ENCODE measurements around the gene SOWAHA.

Gene SOWAHA

DNA sequence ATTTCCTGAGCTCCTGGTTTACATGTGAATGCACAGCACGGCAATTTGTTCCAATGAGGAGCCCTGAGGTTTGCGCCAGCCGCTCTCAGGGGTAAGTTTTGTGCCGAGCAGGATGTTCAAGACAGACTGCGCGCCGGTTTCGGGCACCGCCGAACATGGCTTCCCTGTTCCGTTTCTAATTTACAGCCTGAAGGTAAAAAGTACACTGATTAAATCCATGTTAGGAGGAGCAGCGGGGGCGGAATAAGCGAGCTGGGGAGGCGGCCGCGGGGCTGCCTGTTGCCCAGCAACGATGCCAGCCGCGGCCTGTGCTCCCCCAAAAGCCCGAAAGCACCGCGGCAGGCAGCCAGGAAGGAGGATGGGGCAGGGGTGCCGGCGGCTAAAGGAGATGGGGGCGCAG is 6.4 kb downstream of the SOWAHA start:
- Histone ChIP-seq H3K27ac (ENCODE audit: low read depth, low read length) (no peak overlapping the region), H3K4me3 (ENCODE audit: low read depth, low read length) (no peak overlapping the region), H3K79me2 (ENCODE audit: control insufficient read depth, insufficient read depth, low read length, unreplicated experiment) (no peaks in the 10 kb centered on the region), H3K36me3 (ENCODE audit: insufficient read depth, low read length) (no peaks in the 10 kb centered on the region), H3K4me1 (ENCODE audit: control insufficient read depth, insufficient read depth, low read length, unreplicated experiment) (peaks cover 12% of the 10 kb centered on the region), H2AFZ (ENCODE audit: low read length, unreplicated experiment) (no peak overlapping the region), H3K27me3 (ENCODE audit: insufficient read depth, low read length) (no peaks in the 10 kb centered on the region)

DNA sequence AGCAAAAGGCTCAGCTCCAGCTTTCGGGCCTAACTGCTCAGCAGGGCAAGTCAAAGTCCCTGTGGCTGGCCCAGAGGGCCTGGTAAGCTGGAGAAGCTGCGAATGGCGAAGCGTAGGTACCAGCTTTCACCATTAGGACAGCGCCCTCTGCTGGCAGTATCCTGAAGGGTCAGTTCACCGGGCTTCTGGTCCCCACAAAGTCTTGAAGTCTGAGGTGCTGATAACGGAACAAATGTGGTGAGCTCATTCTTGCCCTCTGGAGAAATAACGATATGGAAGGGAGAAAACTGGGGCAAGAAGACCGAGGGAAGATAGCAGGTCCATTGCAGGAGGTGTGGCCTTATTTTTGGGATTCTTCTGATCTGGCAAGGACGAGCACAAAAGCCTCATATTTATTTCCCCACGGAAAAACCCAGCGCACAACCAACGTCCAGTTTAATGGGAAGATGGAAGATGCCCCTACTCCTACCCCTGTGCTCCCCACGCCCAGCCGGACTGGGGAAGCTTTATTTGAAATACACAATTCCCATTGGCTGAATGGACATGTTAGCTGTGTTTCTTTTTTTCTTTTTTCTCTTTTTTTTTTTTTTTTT is 7.2 kb downstream of the SOWAHA start:
- no peak overlapping the region for H2AFZ ChIP-seq (ENCODE audit: low read length, unreplicated experiment)
- no peaks in the 10 kb centered on the region for H3K36me3 ChIP-seq (ENCODE audit: insufficient read depth, low read length)
- no peak overlapping the region for H3K4me3 ChIP-seq (ENCODE audit: low read depth, low read length)
- H3K4me1 ChIP-seq (ENCODE audit: control insufficient read depth, insufficient read depth, low read length, unreplicated experiment) = peaks cover 10% of the 10 kb centered on the region
- H3K27ac ChIP-seq (ENCODE audit: low read depth, low read length) = no peak overlapping the region
- no peaks in the 10 kb centered on the region for H3K27me3 ChIP-seq (ENCODE audit: insufficient read depth, low read length)
- no peaks in the 10 kb centered on the region for H3K79me2 ChIP-seq (ENCODE audit: control insufficient read depth, insufficient read depth, low read length, unreplicated experiment)

DNA sequence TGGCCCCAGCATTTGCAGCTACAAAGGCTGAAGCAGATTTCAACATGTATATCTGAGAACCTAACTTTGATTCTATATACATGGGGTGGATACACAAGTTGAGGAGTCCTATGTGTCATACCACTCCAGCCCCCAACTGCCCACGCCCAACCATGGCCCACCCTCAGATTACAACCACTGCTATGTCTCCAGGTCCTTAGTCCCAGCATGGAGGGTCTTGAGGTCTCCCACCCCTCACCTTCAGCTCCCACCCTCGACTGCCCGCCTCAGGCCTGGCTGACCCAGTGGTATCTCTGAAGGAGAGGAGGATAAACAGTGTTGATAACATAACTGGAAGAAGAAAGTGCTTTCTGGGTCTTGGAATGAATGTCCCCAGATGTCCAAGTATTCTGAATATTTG is 8.2 kb downstream of the SOWAHA start:
- H3K27me3 ChIP-seq (ENCODE audit: insufficient read depth, low read length) = no peaks in the 10 kb centered on the region

GRCh38 chr5:132821791-132822190 is 8.7 kb downstream of the SOWAHA start:
- H3K4me1 ChIP-seq (ENCODE audit: control insufficient read depth, insufficient read depth, low read length, unreplicated experiment) = peaks cover 4% of the 10 kb centered on the region
- no peak overlapping the region for H3K27ac ChIP-seq (ENCODE audit: low read depth, low read length)
- H3K27me3 ChIP-seq (ENCODE audit: insufficient read depth, low read length) = no peaks in the 10 kb centered on the region
- no peaks in the 10 kb centered on the region for H3K79me2 ChIP-seq (ENCODE audit: control insufficient read depth, insufficient read depth, low read length, unreplicated experiment)
- H3K4me3 ChIP-seq (ENCODE audit: low read depth, low read length) = no peak overlapping the region
- H2AFZ ChIP-seq (ENCODE audit: low read length, unreplicated experiment) = no peak overlapping the region
- H3K36me3 ChIP-seq (ENCODE audit: insufficient read depth, low read length) = no peaks in the 10 kb centered on the region

More for the DNA sequence above, 8.2 kb downstream of the SOWAHA start:
- no peaks in the 10 kb centered on the region for H3K36me3 ChIP-seq (ENCODE audit: insufficient read depth, low read length)
- no peak overlapping the region for H2AFZ ChIP-seq (ENCODE audit: low read length, unreplicated experiment)
- no peaks in the 10 kb centered on the region for H3K79me2 ChIP-seq (ENCODE audit: control insufficient read depth, insufficient read depth, low read length, unreplicated experiment)
- H3K27ac ChIP-seq (ENCODE audit: low read depth, low read length) = no peak overlapping the region
- peaks cover 4% of the 10 kb centered on the region for H3K4me1 ChIP-seq (ENCODE audit: control insufficient read depth, insufficient read depth, low read length, unreplicated experiment)
- no peak overlapping the region for H3K4me3 ChIP-seq (ENCODE audit: low read depth, low read length)

DNA sequence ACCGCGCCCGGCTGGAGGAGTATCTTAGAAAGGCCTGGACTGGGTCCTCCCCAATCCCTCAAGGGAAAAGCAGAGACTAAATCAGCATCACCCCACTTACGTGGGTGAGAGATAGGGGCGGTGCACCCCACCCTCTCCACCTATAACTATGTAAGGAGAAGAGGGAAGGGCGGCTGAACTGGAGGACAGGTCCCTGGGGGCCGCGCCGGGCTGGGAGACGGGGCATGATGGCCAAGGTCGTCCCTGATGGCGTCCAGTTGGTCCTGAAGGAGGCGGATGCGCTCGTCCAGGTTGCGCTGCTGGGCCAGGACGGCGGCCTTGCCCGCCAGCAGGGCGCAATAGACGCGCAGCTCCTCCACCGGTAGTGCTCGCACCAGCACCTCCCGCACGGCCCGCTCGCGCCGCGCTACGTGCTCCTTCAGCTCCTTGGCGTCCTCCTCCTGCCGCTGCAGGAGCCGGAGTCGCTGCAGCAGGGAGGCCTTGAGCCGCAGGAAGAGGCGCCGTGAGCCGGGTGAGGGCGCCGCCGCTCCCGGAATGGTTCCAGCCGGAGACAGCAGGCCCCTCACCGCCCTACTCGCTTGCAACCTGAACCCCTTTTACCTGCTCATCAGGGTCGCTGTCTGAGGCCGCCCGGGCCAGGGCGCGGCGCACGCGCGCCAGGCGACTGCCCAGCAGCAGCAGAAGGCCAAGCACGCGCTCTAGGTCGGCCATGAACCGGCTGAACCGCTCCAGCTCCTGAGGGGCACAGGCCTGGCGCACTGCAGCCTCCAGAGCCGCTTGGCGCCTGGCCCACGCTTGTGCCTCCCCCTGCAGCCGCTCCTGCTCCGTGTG is 9.8 kb downstream of the SOWAHA start:
- Histone ChIP-seq H3K36me3 (ENCODE audit: insufficient read depth, low read length) (no peaks in the 10 kb centered on the region), H3K27ac (ENCODE audit: low read depth, low read length) (no peak overlapping the region), H3K79me2 (ENCODE audit: control insufficient read depth, insufficient read depth, low read length, unreplicated experiment) (no peaks in the 10 kb centered on the region), H3K4me3 (ENCODE audit: low read depth, low read length) (no peak overlapping the region), H3K27me3 (ENCODE audit: insufficient read depth, low read length) (no peaks in the 10 kb centered on the region), H3K4me1 (ENCODE audit: control insufficient read depth, insufficient read depth, low read length, unreplicated experiment) (peaks cover 4% of the 10 kb centered on the region), H2AFZ (ENCODE audit: low read length, unreplicated experiment) (no peak overlapping the region)

DNA sequence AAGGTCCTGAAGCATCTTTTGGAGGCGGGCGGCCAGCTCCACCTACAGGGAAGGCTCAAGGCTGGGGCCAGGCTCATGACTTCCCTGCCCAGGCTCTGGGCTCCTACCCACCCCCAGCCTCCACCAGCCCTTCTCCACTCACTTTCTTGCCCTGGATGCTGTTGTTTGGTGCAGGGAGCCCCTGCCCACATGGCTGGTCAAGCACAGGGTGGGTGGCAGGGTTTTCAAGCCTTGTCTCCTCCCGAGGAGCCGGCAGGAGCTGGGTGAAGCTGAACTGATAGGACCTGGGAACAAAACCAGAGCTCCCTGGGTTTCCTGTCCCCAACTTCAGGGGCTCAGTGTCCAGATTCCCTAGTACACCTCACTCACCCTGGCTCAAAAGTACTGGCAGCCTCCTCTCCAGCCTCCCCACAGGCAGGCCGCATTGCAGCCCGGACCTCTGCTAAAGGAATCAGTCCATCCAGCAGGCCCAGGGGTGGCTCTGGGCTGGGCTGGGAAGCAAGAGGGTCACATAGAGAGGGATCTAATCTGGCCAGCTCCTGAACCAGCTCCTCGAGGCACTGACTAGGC is 10.5 kb downstream of the SOWAHA start:
- no peaks in the 10 kb centered on the region for H3K27me3 ChIP-seq (ENCODE audit: insufficient read depth, low read length)
- no peak overlapping the region for H2AFZ ChIP-seq (ENCODE audit: low read length, unreplicated experiment)
- H3K79me2 ChIP-seq (ENCODE audit: control insufficient read depth, insufficient read depth, low read length, unreplicated experiment) = peaks cover 5% of the 10 kb centered on the region
- peaks cover 4% of the 10 kb centered on the region for H3K4me1 ChIP-seq (ENCODE audit: control insufficient read depth, insufficient read depth, low read length, unreplicated experiment)
- no peaks in the 10 kb centered on the region for H3K36me3 ChIP-seq (ENCODE audit: insufficient read depth, low read length)
- H3K4me3 ChIP-seq (ENCODE audit: low read depth, low read length) = no peak overlapping the region
- H3K27ac ChIP-seq (ENCODE audit: low read depth, low read length) = no peak overlapping the region

- no peak overlapping the region for H3K4me3 ChIP-seq (ENCODE audit: low read depth, low read length)
- peaks cover 4% of the 10 kb centered on the region for H3K4me1 ChIP-seq (ENCODE audit: control insufficient read depth, insufficient read depth, low read length, unreplicated experiment)
- no peak overlapping the region for H2AFZ ChIP-seq (ENCODE audit: low read length, unreplicated experiment)
- no peaks in the 10 kb centered on the region for H3K36me3 ChIP-seq (ENCODE audit: insufficient read depth, low read length)
- no peaks in the 10 kb centered on the region for H3K27me3 ChIP-seq (ENCODE audit: insufficient read depth, low read length)
- H3K79me2 ChIP-seq (ENCODE audit: control insufficient read depth, insufficient read depth, low read length, unreplicated experiment) = peaks cover 10% of the 10 kb centered on the region
- no peak overlapping the region for H3K27ac ChIP-seq (ENCODE audit: low read depth, low read length)
Observed at GRCh38 chr5:132824426-132824825, 11.3 kb downstream of the SOWAHA start.

DNA sequence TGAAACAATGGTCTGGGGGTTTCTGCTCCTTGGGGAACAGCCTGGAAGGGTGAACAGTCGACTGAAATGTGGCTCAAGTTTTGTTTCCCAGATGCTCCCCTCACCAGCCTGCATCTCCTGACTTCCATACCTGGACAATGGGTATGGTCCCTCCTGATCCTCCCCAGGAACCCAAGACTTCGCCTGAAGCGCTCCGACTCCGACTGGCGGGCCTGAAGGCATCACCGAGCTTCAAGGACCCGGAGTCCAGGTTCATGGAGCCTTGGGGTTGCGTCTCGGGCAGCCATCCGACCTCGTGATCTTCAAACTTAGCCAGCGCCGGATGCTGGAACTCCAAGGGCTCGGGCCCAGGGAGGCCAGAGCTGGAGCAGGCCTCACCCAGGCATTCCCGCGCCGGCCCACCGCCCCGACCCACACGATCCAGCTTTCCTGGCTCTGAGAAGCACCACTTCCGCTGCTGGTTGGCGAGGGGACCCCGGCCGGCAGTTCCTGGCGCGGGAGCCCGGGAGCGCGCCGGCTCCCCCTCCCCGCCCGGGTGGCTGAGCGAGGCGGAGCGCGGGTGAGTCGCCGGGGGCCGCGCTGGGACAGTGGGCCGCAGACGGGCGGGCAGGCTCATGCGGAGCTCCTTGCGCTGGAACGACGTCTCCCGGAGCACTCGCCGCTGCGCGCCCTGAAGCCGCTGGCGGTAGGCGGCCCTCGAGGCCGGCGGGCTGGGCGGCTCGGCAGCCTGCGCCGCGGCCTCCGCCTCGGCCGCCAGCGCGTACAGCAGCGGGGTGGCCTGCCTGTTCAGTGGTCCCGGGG is 12.1 kb downstream of the SOWAHA start:
- H3K79me2 ChIP-seq (ENCODE audit: control insufficient read depth, insufficient read depth, low read length, unreplicated experiment) = peaks cover 10% of the 10 kb centered on the region
- no peak overlapping the region for H3K27ac ChIP-seq (ENCODE audit: low read depth, low read length)
- H3K36me3 ChIP-seq (ENCODE audit: insufficient read depth, low read length) = no peaks in the 10 kb centered on the region
- H3K27me3 ChIP-seq (ENCODE audit: insufficient read depth, low read length) = no peaks in the 10 kb centered on the region
- H2AFZ ChIP-seq (ENCODE audit: low read length, unreplicated experiment) = no peak overlapping the region
- H3K4me1 ChIP-seq (ENCODE audit: control insufficient read depth, insufficient read depth, low read length, unreplicated experiment) = no peaks in the 10 kb centered on the region
- H3K4me3 ChIP-seq (ENCODE audit: low read depth, low read length) = no peak overlapping the region

- Histone ChIP-seq H3K79me2 (ENCODE audit: control insufficient read depth, insufficient read depth, low read length, unreplicated experiment) (peaks cover 10% of the 10 kb centered on the region), H2AFZ (ENCODE audit: low read length, unreplicated experiment) (no peak overlapping the region), H3K27me3 (ENCODE audit: insufficient read depth, low read length) (no peaks in the 10 kb centered on the region), H3K4me3 (ENCODE audit: low read depth, low read length) (no peak overlapping the region), H3K36me3 (ENCODE audit: insufficient read depth, low read length) (no peaks in the 10 kb centered on the region), H3K4me1 (ENCODE audit: control insufficient read depth, insufficient read depth, low read length, unreplicated experiment) (no peaks in the 10 kb centered on the region), H3K27ac (ENCODE audit: low read depth, low read length) (no peak overlapping the region)
Observed at GRCh38 chr5:132825834-132826391, 12.8 kb downstream of the SOWAHA start.

- no peak overlapping the region for H2AFZ ChIP-seq (ENCODE audit: low read length, unreplicated experiment)
- no peaks in the 10 kb centered on the region for H3K27me3 ChIP-seq (ENCODE audit: insufficient read depth, low read length)
- no peaks in the 10 kb centered on the region for H3K36me3 ChIP-seq (ENCODE audit: insufficient read depth, low read length)
- no peak overlapping the region for H3K27ac ChIP-seq (ENCODE audit: low read depth, low read length)
- no peak overlapping the region for H3K4me3 ChIP-seq (ENCODE audit: low read depth, low read length)
- H3K4me1 ChIP-seq (ENCODE audit: control insufficient read depth, insufficient read depth, low read length, unreplicated experiment) = no peaks in the 10 kb centered on the region
- peaks cover 10% of the 10 kb centered on the region for H3K79me2 ChIP-seq (ENCODE audit: control insufficient read depth, insufficient read depth, low read length, unreplicated experiment)
Observed at GRCh38 chr5:132826424-132827082, 13.5 kb downstream of the SOWAHA start.
